ELR (cell line): ENCODE measurements around the gene ACKR4.
"Not testable (repeated sequence)": the region's sequence is repeated elsewhere in the genome, so short reads cannot be mapped to it uniquely, and the experiment has no call there.

Source experiments
- DNase-seq: peaks from one replicate; pipeline ENCODE4 v3.0.0-alpha.2; 2015; ENCODE audit warnings: low read depth

Gene ACKR4

DNA sequence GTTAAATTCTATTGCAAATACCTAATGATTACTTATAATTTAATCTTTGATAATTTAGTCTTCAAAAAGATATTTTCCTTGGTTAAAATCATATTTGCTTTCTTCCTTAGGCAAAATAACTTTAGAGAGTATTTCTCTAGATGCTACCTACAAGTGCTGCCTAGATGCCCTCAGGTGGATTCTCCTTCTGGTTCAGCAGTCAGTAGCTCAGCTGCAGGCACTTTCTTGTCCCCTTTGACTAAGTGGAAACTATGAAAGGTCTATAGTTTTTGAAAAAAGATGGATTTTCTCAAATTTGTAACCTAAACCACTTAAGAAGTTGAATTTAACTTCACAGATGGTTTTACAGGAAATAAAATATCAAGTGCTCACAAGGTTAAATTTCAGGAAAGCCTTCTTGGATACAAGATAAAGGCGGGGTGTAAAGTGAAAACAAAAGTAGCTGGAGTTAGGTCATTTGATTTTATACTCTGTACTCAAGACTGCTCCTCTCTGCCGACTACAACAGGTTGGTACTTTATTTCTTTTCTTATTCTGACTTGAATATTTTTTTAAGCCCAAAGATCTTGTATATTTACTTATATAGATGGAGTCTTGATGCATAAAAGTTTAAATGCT lies at the start of gene ACKR4:
ACKR4 (plus strand) TSS at position 455 of the 618 bp plus-strand sequence. CDS start 3,128 bp downstream, outside the sequence.
- DNase-seq, result peak; percentile 55

DNA sequence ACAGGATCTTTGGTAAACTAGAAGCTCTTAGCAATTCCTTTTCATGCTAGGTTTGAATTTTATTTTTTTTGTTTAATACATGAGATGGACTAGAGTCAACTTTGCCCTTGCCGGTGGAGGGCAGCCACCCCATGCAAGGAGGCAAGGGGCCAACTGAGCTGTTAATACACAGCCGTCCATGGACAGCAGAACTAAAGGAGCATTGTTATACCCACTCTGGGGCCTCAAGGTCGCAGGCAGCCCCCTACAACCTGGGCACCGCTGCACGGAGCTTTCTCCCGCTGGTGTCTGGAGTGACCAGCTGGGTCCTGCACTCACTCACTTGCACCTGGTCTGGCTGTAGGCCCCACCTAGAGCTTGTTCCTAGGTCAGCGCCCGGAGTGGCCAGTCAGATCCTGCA lies 47.9 kb upstream of the ACKR4 start:
- no peak for DNase-seq

DNA sequence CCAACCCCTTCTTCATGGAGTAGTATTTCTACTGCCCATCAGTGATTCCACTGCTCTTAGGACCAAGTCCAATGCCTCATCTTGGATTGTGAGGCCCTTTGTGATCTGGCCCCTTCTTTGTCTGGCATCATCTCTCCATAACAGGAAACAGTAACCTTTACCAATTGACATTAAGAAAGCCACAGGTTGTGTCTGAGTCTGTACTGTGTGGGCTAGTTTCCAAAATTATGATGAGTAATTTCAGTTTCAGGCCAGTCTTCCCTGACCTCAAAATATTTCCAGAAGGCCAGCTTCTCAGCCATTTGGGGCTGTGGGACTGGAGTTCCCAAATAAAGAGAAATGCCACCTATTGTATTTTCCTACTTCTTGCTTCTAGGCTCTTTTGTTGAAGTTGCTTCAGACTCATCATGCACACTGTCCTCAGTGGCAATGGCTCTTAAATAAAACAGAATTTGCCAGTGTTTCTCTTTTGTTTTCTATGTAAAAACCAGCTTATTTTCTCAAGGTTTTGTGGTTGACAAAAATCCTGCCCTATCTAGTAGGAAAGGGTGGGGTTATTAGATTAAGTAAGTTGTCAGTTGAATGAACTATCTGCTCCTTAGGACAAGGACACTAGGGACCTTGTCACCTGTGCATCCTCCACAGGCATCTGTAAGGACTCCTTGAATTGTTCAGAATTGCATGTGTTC lies 47.0 kb upstream of the ACKR4 start:
- DNase-seq, result peak; percentile 79

DNA sequence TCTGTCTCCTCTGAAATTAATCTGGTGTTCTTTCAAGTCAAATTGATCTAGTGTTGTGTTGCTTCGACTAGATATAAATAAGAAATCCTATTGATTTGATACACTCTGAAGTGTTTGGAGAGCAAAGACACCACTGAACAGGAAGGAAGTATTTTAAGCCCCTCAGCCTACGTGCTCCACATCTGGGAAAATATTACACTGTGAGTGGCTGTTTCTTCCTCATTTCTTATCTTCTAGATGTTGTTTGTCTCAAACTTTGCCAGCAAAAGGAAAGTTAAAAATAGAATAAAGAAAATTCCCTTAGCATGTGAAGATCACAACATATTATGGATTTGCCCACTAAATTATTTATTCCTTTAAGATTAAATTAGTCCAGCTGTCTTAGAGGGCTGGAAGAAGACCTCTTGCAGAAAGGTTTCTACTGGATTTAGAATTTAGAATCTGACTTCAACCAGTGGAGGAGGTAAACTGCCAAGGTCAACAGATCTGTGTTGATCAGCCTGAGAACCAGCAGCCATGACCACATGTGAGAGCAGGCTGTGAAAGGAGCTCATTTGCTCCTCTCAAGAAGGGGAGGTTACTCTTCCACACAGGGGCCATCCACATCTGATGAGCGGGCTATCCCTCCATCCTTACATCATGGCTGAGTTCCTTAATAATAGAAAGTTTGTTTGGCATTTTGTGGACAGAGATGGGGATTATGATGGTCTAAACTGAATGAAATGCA lies 46.3 kb upstream of the ACKR4 start:
- no peak for DNase-seq

DNA sequence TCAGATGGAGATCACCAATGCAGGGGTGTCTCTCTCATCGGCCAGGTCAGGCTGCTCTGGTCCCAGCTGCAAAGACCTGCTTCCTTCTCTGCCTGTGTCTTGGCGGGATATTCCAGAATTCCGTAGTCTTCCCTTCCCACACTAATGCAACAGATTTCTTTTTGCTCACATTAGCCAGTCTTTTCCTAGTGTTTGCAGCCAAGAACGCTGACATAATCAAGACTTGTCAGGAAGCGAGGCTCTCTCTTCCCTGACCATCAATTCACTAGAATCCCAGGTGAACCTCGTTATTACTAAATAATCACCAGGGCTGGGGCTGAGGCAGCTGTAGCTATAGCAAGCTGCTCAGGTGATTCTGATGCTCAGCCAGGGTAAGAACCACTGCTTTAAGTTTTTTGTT lies 43.2 kb upstream of the ACKR4 start:
- DNase-seq, result no peak

DNA sequence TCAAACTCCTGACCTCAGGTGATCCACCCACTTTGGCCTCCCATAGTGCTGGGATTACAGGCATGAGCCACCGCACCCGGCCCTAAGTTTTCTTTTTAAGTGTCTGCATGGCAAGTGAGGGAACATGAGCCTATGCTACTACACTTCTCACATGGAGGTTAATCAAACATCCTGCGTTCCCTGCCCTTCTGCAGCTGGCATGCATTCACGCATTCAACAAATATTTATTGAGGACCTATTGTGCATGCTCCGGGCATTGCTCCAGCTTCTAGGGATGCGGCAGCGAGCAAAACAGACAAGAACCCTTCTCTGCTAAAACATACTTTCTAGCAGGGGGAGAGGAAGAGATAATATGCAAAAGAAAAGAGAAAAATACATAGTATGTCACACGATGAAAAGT lies 42.6 kb upstream of the ACKR4 start:
- DNase-seq, result no peak

DNA sequence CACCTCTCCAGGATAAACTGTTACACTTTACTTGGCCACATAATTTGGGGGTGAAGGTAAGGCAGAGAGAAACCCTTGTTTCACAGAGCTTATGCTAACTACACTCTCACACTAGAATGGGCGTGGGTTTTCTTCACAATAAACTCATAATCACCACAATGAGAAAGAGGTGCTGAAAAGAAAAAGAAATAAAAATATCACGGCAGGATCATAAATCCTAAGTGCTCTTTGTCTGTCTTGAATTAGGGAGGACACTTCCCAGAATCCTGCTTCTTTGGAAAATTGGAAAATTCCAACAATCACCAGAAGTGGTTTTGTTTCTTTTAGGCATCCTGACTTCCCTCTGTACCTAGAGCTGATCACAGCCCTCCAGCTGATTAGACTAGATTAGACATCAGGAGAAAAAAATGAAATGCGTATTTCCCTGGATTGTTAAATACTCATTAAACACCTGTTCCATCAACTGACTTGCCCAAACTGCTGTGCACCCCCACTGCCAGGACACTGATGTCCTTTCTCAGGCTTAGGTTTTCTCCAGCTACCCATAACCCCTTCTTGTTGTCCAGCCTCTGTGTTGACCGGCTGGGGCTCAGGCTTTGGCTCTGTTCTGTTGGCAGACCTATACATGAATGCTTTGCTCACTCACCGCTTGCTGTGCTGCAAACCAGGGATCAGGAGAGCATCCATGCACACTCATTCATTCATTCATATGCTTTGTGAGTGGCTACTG lies 41.6 kb upstream of the ACKR4 start:
- no peak for DNase-seq

DNA sequence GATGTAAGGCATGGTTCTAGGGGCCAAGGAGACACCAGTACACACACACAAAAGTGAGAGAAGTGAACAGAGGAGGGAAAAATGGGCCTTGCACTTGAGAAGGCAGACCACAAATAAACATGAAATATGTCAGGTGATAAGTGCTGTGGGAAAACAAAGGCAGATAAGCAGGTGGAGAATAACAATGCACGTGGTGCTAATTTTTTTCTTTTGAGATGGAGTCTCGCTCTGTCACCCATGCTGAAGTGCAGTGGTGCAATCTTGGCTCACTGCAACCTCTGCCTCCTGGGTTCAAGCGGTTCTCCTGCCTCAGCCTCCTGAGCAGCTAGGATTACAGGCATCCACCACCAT lies 41.1 kb upstream of the ACKR4 start:
- DNase-seq, result not testable (repeated sequence)

DNA sequence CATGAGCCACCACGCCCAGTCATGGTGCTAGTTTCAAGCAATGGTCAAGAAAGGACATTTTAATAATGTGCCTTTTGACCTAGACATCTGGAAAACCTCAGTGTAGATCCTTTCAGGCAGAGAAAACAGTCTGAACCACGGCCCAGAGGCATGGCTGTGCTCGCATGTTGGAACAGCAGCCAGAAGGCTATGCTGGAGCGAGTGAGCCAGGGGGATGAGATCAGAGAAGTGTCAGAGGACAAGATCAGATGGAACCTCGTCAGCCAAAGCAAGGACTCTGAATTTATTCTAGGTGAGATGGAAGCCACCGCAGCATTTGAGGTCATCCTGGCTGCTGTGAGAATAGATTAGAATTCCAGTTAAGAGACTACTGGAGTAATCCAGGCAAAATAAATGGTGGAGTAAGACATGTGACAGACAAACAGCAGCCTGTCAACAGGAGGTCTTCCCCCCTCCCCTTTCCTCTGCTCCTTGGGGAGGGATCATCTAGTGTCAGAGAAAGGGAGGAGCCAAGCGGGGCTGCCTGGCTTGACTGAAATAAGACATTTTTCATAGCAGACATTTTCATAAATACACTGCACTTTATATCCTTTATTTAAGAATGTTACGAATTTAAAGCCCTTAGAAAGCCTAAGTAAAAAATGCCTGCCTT lies 40.4 kb upstream of the ACKR4 start:
- no peak for DNase-seq

DNA sequence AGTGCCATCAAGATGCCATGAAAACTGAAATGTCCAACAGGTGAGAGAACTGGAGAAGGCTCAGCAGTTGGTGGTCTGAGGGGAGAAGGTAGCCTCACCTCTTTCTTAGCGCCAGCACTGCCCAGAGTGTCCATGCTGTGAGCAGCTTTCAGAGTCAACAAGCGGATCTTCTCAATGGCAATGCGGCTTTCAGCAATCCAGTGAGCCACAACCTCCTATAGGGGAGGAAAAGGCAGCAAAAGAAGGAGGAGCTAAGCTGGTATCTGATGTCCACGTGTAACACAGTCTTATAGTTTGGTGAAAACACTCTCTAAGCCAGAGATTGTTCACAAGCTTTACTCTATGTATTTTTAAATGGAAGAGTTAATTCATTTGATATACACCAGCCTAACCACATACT lies 36.1 kb upstream of the ACKR4 start:
- no peak for DNase-seq

DNA sequence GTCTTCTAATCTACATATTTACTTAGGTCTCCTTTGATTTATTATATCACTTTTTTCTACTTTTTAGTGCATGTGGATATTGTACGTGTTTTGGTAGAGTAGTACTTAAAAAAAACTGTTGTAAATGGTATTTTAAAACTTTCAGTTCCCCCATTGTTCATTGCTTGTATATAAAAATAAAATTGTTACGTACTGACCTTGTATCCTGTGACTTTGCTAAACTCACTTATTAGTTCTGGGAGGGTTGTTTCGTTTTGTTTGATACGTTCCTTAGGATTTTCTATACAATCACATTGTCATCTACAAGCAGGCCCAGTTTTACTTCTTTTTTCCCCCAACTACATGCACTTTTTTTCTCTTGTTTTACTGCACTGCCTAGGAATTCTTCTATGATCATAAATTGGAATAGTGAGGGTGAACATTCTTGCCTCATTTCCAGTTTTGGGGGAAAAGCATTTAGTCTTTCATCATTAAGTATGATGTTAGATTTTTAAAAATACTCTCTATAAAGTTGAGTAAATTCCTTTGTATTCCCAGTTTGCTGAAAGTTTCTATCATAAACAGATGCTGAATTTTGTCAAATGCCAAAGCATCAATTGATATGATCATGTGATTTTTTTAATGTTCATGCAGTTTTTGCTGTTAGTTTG lies 33.5 kb upstream of the ACKR4 start:
- DNase-seq, result no peak

DNA sequence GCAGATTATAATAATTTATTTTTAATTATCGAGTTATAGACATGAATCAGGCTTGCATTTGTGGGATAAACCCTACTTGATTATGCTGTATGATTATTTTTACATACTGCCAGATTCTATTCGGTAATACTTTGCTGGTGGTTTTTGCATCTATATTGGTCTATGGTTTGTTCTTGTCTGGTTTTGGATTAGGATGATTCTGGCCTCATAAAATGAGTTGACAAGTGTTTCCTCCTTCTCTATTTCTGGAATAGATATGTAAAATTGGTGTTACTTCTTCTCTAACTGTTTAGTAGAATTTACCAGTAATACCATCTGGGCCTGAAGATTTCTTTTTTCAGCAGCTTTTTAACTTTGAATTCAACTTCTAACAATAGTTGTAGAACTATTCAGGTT lies 33.0 kb upstream of the ACKR4 start:
- no peak for DNase-seq

DNA sequence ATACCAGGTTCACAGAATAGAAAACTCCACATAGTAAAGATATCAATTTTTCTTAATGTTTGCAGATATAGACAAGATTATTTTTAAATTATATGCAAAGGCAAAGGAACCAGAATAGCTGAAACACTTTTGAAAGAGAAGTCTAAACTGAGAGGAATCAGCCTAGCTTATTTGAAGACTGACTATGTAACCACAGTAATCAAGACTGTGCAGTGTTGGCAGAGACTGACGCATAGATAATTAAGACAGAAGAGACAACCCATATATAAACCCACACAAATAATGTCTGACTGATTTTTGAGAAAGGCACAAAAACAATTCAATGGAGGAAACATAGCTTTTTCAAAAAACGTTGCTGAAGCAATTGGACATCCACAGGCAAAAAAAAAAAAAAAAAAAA lies 28.6 kb upstream of the ACKR4 start:
- DNase-seq, result no peak

DNA sequence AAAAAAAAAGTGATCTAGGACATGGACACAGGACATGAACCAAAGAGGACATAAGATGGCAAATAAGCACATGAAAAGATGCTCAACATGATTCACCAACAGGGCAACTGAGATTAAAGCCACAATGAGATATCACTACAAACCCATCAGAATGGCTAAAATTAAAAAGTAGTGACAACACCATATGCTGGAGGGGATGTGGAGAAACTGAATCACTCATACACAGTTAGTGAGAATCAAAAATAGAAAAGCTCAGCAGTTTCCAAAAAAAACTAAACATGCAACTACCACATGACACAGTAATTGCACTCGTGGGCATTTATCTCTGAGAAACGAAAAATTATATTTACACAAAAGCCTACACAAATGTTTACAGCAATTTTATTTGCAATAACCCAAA lies 27.9 kb upstream of the ACKR4 start:
- no peak for DNase-seq

DNA sequence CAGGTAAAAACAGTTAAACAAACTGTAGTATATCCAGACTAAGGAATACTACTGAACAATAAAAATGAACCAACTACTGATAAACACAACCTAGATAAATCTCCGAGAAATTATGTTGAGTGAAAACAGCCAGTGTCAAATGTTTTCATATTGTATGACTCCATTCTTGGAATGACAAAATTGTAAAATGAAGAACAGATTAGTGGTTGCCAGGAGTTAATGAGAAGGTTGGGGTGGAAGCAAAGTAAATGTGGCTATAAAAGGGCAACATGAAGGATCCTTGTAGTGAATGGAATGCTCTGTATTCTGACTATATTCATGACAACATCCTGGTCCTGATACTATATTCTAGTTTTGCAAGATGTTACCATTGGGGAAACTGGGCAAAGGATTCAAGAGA lies 27.5 kb upstream of the ACKR4 start:
- no peak for DNase-seq

DNA sequence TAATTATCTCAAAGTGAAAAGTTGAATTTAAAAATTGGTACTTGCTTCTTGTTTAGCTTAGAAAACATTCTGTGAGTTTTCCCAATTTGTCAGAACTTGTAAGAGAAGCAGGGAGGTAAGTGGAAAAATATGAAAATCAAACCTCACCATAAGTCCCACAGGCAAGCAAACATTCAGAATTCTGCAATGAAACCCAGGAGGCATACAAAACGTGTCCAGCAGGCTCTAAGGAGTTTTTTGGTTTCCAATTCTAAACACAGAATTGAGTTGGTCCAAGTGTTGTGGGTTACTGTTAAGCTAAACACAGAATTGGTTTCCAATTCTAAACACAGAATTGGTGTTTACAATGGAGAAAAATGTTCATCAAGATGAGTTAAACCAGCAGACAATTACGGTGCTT lies 27.1 kb upstream of the ACKR4 start:
- DNase-seq, result no peak

DNA sequence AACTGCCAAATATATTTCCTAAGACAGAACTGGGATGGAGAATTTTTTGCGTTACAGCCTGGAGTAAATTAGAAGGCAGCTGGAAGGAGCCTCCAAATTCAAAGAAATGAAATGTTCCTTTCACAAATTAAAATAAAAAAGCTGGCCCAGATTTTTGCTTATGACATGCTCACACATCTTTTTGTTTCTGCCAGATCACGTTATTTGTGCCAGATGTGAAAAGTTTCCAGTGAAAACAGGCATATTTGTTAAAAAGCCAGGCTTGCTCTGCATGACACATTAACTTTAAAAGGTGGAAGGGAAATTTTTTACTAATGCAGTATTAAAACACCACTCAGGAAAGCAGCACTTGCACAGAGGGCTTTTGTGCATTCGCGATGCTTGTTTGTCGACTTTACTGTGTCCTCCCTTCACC lies 23.3 kb upstream of the ACKR4 start:
- DNase-seq, result no peak

DNA sequence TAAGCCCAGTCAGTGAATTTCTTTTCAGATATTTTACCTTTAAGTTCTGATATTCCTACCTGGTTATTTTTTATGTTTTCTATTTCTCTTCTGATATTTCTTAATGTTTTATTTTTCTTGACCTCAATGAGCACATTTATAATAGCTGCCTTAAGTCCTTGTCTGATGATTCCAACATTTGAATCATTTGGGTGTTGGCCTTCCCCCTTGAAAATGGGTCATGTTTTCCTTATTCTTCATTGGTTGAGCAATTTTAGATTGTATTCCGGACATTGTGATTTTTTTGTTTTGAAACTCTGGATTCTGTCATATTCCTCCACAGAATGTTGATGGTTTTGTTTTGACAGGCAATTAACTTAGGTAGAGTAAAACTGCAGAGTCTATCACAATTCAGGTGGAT lies 9.7 kb upstream of the ACKR4 start:
- DNase-seq, result no peak

DNA sequence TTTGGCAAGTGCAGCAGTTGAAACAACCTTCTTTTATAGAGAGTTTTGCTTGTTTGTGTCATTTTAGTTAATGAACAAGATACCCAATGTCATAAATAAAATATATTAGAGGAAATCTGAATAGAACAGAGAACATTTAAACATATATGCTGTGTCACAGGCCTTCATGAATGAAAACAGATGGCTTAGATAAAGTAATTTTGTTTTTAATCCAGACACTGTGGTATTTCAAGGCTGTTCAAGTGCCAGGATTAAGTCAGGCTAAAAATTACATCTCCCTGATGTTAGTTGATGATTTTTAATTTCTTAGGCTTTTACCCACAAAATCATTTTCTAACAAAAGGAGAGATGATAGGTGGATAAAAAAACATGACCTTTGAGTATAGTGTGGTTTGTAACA lies 4.9 kb upstream of the ACKR4 start:
- no peak for DNase-seq

DNA sequence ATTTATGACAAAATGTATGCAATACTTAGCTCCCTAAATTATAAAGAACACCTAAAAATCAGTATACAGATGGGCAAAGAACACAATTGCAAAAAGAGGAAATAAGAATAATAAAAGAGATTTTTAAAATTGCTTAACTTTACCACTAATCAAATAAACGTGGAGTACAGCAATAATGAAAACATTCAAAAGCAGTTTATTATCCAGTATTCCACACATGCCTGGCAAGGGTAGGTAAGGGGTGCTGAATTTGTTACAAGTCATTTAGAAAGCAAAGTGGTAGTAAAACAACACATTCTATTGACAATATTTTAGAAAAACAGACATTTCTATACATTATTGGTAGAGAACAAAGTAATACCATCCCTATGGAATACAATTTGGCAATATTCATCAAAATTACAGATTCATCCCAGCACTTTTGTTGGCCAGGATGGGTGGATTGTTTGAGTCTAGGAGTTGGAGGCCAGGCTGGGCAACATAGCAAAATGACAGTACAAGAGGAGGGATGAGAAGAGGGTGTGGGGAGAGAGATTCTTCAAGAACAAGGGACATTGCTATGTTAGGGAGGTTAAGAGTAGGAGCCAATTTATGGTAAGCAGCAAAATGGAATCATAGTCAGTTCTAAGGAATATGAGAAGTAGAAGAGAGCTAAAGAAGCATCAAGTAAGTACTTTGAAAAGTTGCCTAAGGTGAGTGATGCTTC lies 3.7 kb upstream of the ACKR4 start:
- DNase-seq, result no peak

DNA sequence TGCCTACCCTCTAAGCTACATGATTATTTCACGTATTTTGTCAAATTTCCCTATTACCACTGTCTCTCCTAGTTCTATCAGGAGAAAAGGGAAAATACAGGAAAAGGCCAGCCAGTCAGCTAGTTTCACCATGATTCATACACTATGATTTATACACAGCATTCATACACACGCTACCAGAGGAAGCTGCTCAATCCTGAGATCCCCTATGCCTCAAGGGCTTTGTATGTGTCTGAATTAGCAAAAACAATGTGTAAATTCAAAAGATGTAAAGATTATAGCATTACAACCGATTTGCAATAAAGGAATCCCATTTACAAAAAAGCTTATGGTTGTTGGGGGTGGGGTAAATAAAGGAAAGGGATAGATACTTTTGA lies 3.1 kb upstream of the ACKR4 start:
- peak; percentile 94 for DNase-seq
